GM12891 (cell line): Measurements from ENCODE around the gene OR52W1.
"Not testable (repeated sequence)": the region's sequence is repeated elsewhere in the genome, so short reads cannot be mapped to it uniquely, and the experiment has no call there.

Experiments used
- DNase-seq: peaks from one replicate; pipeline ENCODE4 v3.0.0; 2011; ENCODE audit warnings: low spot score; ENCODE audit not compliant: insufficient read length
- FAIRE-seq: peaks from 2 replicates; lab custom pipeline; 2011; peaks lifted over from hg19 to GRCh38; lab: Jason Lieb, UNC
- PAX5 ChIP-seq: IDR thresholded peaks from 2 replicates; pipeline ENCODE4 v1.6.1; 2011; ENCODE audit warnings: low read length, moderate library complexity, mild to moderate bottlenecking; ENCODE audit not compliant: insufficient read depth, severe bottlenecking
- POLR2A ChIP-seq: IDR thresholded peaks from 2 replicates; pipeline ENCODE4 v1.6.1; 2011; ENCODE audit warnings: low read depth, low read length, control low read depth
- POLR2AphosphoS5 ChIP-seq: IDR thresholded peaks from 2 replicates; pipeline ENCODE4 v1.6.1; 2011; ENCODE audit warnings: low read depth, low read length, control low read depth
- POU2F2 ChIP-seq: IDR thresholded peaks from 2 replicates; pipeline ENCODE4 v1.6.1; 2011; ENCODE audit warnings: low read depth, mild to moderate bottlenecking, control low read depth, low read length, moderate library complexity
- SPI1 ChIP-seq: IDR thresholded peaks from 2 replicates; pipeline ENCODE4 v1.6.1; 2011; ENCODE audit warnings: low read depth, low read length, control low read depth
- TAF1 ChIP-seq: IDR thresholded peaks from 2 replicates; pipeline ENCODE4 v1.6.1; 2011; ENCODE audit warnings: low read depth, low read length, control low read depth

OR52W1 gene

DNA sequence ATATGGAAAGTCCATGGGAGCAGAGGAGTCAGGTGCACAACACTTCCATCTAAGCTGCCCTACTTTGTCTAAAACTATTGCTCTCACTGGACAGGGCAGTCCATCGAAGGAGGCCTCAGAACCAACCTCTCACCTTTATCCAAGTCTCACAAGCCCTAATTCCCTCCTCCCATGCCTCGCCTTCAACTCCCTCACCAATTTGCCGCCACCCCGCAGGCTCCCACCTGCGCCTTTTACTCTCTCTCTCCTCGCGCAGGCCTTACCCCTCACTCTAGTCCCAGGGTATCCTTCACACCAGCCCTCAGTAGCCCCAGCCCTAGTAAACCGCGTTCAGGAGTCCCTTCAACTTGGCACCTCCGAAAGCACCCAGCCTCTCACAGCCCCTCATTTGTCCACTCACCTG is 35.0 kb downstream of the OR52W1 start:
- FAIRE-seq, result no peak
- no peak for DNase-seq
- TF ChIP-seq SPI1 (no peak), TAF1 (no peak), PAX5 (no peak), POLR2A (no peak), POU2F2 (no peak), POLR2AphosphoS5 (no peak)

DNA sequence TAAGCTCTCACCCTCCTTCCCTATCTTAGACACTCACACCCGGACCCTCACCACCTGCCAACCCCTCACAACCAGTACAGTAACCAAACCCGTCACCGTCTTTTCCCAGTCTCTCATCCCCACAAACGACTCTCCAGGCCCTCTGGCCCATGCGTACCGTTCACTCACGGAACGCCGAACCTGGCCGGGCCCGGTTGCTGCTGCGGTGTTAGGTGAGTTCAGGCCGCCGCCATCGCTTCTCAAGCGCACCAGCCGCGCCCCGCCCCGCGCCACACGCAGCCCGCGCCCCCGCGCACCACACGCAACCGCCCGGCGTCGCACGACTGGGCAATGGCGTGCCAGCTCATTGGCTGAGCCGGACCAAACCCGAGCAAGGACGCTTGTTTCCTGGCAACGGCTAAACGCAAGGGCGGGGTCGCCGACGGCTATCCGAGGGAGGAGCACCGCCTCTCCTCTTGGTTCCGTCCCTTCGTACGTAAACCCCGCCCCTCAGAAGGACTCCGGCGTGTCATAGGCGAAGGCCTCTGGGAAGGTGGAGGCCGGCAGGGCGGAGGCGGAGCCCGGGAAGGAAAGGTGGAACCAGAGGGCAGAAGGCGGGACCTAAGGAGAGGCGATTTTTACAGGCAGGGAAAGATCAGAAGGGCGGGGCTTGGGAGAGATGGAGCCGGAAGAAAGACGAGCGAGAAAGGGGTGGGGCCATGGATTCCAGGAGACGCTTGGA is 35.5 kb downstream of the OR52W1 start, which contains the start of gene FHIP1B:
FHIP1B (minus strand) TSS at position 250 of the 721 bp plus-strand sequence. CDS start 10,120 bp downstream, outside the sequence.
- no peak for TF ChIP-seq SPI1
- peak; percentile 67; the same call in 1 of the 2 replicates for TF ChIP-seq POLR2A
- TF ChIP-seq POU2F2, result no peak
- peak; percentile 67; the same call in 1 of the 2 replicates for TF ChIP-seq TAF1
- no peak for TF ChIP-seq PAX5
- TF ChIP-seq POLR2AphosphoS5, result no peak
- DNase-seq (peak; percentile 87), FAIRE-seq (peak; percentile 99)

DNA sequence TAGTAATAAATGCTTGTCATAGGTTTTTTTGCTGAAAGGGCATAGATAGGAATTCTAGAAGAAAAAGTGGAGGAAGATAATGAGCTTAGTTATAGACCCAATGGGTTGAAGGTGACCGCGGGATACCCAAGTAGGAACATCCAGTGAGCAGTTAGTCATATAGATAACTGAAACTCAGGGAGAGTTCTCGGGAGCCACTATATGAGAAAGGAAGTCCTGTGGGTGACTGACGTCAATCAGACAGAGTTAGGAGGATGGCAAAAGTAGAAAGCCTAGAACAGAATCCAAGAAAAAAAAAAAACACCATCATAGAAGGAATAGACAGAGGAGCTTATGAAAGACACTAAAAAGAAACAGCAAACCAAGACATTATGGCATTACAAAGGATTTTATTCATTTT is 38.2 kb downstream of the OR52W1 start:
- DNase-seq (no peak), FAIRE-seq (no peak)
- no peak for TF ChIP-seq SPI1
- no peak for TF ChIP-seq POU2F2
- TF ChIP-seq POLR2A, result no peak
- TF ChIP-seq TAF1, result no peak
- no peak for TF ChIP-seq POLR2AphosphoS5
- no peak for TF ChIP-seq PAX5

DNA sequence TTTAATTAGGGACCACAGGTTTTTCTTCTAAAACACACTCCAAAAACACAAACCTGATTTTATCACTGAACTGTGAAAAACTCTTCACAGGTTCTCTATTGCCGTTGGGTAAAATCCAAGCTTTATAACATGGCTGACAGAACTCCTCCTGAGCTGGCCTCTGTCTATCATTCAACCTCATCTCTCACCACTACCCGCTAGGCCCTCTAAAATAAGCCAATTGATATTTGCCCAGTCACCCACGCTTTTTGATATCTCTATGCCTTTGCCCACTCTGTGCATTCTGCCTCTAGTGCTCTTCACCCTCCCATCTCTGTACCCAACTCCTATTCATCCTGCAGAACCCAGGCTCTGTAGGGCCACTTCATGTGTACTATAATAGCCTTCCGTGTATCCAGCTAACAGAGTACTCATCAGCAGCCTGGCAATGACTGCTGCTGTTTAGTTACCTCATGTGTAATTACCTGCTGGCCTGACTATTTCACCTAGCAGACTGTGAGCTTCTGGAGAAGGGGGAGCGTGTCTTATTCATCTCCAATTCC is 38.8 kb downstream of the OR52W1 start:
- DNase-seq, result no peak
- TF ChIP-seq POLR2A (no peak), POLR2AphosphoS5 (no peak), PAX5 (no peak), TAF1 (no peak), SPI1 (no peak), POU2F2 (no peak)
- FAIRE-seq, result no peak

DNA sequence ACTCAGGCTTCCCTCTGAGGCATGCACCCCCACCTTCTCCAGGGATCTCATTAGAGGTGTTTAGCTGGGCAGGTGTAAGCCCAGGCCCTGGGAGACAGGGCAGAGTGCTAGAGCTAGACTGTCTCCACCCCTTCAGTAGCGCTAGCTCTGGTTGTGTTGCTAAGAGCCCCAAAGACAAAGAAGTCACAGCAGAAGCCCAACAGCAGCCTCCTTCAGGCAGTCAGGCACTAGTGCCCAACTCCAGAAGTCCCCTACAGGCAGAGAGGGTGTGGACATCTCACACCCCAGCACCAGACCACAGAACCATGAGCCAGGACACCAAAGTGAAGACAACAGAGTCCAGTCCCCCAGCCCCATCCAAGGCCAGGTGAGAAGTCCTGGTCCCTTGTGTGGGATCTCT is 39.9 kb downstream of the OR52W1 start, which contains the start of gene CNGA4:
CNGA4 (plus strand) TSS at position 188 of the 400 bp plus-strand sequence; CDS start at position 306, 118 bp downstream.
- FAIRE-seq (no peak), DNase-seq (no peak)
- TF ChIP-seq SPI1, result no peak
- no peak for TF ChIP-seq POLR2AphosphoS5
- TF ChIP-seq POLR2A, result no peak
- TF ChIP-seq TAF1, result no peak
- TF ChIP-seq POU2F2, result no peak
- TF ChIP-seq PAX5, result no peak

DNA sequence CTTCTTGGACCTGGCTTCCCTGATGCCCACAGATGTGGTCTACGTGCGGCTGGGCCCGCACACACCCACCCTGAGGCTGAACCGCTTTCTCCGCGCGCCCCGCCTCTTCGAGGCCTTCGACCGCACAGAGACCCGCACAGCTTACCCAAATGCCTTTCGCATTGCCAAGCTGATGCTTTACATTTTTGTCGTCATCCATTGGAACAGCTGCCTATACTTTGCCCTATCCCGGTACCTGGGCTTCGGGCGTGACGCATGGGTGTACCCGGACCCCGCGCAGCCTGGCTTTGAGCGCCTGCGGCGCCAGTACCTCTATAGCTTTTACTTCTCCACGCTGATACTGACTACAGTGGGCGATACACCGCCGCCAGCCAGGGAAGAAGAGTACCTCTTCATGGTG is 41.1 kb downstream of the OR52W1 start:
- TF ChIP-seq PAX5, result no peak
- TF ChIP-seq SPI1, result no peak
- no peak for TF ChIP-seq POU2F2
- no peak for TF ChIP-seq POLR2A
- TF ChIP-seq POLR2AphosphoS5, result no peak
- no peak for TF ChIP-seq TAF1
- no peak for DNase-seq
- no peak for FAIRE-seq

DNA sequence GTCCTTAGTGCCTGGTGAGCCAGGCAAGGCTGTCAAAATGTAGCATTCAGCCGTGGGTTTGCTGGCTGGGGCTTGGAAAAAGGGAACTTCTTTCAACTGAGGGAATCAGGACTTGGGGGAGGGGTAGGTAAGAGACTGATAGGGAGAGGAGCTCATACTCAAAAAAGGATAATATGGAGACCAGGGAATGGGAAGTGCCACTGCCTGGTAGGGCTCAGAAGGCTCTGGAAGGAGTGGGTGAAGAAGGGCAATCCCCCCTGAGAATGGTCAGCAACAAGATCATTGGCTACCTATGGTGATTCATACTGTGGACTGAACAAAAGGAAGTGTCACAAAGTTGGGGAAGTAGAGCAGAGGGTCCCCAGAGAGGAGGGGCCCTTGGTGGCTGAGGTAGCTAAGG is 41.8 kb downstream of the OR52W1 start:
- no peak for TF ChIP-seq POU2F2
- no peak for TF ChIP-seq PAX5
- TF ChIP-seq SPI1, result no peak
- no peak for TF ChIP-seq POLR2AphosphoS5
- TF ChIP-seq POLR2A, result no peak
- TF ChIP-seq TAF1, result no peak
- DNase-seq (no peak), FAIRE-seq (no peak)

DNA sequence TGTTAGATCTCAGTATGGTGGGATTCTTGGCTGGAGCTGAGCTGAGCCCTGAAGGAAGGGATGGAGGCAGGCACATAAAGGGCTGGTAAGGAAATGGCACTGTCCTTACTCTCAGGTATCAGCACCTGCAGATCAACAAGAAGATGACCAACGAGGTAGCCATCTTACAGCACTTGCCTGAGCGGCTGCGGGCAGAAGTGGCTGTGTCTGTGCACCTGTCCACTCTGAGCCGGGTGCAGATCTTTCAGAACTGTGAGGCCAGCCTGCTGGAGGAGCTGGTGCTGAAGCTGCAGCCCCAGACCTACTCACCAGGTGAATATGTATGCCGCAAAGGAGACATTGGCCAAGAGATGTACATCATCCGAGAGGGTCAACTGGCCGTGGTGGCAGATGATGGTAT is 42.3 kb downstream of the OR52W1 start:
- FAIRE-seq, result no peak
- TF ChIP-seq POU2F2 (no peak), TAF1 (no peak), PAX5 (no peak), SPI1 (no peak), POLR2AphosphoS5 (no peak), POLR2A (no peak)

DNA sequence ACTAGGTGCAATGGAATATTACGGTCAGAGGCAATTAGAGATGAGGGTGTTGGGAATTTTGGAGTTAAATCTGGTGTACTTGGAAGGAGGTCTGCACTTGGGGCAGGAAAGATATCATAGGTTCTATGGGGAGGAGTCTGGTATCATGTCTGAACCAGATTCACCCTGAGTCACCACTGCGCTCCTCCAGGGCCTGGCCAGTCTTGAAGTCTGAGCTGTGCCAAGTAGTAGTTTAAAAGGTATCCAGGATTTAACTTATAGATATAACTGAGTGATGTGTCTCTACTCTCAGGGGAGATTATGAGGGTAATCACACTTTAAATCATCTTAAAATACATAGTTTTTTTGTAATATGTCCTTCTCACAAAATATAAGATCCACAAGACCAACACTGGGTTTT is 46.5 kb downstream of the OR52W1 start:
- no peak for FAIRE-seq
- DNase-seq, result no peak
- TF ChIP-seq PAX5 (no peak), SPI1 (no peak), POLR2A (no peak), POLR2AphosphoS5 (no peak), TAF1 (no peak)

More for the DNA sequence above, 42.3 kb downstream of the OR52W1 start:
- DNase-seq, result no peak

DNA sequence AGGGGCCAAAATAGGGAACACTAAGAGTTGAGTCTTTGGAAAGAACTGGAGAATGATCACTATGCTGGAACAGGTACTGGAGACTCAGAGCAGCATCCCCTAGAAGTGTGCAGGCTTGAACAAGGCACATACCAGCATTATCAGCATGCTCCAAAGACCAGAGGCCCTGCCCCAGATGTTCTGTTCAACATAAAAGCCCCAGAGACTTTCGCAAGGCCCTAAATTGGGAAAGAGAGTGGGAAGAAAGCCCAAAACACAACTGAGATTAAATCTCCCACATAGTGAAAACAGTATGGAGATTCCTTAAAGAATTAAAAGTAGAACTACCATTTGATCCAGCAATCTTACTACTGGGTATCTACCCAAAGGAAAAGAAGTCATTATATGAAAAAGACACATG is 49.2 kb downstream of the OR52W1 start:
- TF ChIP-seq POLR2A, result no peak
- no peak for TF ChIP-seq PAX5
- TF ChIP-seq POU2F2, result no peak
- no peak for TF ChIP-seq SPI1
- TF ChIP-seq POLR2AphosphoS5, result no peak
- no peak for TF ChIP-seq TAF1
- FAIRE-seq, result no peak
- no peak for DNase-seq

DNA sequence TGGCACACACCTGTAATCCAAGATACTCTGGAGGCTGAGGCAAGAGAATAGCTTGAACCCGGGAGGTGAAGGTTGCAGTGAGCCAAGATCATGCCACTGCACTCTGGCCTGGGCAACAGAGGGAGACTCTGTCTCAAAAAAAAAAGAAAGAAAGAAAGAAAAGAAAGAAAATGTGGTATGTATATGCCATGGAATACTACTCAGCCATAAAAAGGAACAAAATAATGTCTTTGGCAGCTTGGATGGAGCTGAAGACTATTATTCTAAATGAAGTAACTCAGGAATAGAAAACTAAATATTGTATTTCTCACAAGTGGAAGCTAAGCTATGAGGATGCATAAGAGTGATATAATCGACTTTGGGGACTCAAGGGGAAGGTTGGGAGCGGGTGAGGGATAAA is 49.9 kb downstream of the OR52W1 start:
- FAIRE-seq, DNase-seq: not testable (repeated sequence)
